D721Med (cell line): Measurements from ENCODE around the gene CNOT4.

Experiments
- DNase-seq: peaks from one replicate; pipeline ENCODE4 v3.0.0; 2011; ENCODE audit warnings: low spot score; ENCODE audit not compliant: insufficient read length
- FAIRE-seq: peaks from 2 replicates; lab custom pipeline; 2011; peaks lifted over from hg19 to GRCh38; lab: Jason Lieb, UNC
- TF ChIP-seq, protein P1 (sequence below): IDR thresholded peaks from 2 replicates; pipeline ENCODE4 v1.5.1; 2012; ENCODE audit warnings: mild to moderate bottlenecking, control low read depth; ENCODE audit not compliant: insufficient read depth; ENCODE audit errors: missing control alignments

Gene CNOT4

DNA sequence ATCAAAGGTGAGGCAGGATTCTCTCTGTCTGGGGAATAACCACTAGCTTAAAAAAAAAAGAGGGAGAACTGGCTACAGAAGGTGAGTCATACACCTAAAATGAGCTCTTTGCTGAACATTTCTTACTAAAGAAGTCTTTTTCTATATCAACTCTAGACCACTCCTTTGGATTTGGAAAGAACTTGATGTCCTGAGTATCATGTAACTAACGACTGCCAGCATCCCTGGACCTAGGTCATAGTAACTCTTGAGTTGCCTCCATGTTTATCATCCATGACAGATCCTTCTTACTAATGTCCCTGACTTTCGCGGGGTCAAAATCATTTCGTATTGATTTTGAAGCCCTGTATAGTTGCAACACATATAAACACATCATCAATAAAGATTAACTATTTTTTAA is 89.1 kb downstream of the CNOT4 start:
- no peak for FAIRE-seq
- DNase-seq: no peak
- TF ChIP-seq, protein P1, sequence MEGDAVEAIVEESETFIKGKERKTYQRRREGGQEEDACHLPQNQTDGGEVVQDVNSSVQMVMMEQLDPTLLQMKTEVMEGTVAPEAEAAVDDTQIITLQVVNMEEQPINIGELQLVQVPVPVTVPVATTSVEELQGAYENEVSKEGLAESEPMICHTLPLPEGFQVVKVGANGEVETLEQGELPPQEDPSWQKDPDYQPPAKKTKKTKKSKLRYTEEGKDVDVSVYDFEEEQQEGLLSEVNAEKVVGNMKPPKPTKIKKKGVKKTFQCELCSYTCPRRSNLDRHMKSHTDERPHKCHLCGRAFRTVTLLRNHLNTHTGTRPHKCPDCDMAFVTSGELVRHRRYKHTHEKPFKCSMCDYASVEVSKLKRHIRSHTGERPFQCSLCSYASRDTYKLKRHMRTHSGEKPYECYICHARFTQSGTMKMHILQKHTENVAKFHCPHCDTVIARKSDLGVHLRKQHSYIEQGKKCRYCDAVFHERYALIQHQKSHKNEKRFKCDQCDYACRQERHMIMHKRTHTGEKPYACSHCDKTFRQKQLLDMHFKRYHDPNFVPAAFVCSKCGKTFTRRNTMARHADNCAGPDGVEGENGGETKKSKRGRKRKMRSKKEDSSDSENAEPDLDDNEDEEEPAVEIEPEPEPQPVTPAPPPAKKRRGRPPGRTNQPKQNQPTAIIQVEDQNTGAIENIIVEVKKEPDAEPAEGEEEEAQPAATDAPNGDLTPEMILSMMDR: no peak

DNA sequence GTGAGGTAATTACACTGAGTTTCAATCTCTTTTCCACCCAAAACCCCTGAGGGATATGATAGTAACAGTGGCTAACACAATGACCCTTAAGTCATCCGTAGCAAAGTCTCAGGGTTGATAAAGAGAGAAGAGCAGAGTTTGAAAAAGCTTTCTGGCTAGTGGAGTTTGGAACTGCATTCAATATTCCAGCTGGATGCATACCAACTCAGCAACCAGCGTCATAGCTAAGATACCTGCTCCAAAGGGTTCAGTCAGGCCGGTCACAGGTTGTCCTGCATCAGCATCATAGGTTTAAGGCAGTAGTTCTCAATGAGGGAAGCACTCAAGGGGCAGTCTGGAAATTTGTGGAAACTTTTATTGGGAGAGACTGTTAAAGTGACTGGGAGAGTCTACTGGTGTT is 93.5 kb downstream of the CNOT4 start:
- FAIRE-seq (no peak), DNase-seq (no peak)
- TF ChIP-seq, protein P1: no peak

DNA sequence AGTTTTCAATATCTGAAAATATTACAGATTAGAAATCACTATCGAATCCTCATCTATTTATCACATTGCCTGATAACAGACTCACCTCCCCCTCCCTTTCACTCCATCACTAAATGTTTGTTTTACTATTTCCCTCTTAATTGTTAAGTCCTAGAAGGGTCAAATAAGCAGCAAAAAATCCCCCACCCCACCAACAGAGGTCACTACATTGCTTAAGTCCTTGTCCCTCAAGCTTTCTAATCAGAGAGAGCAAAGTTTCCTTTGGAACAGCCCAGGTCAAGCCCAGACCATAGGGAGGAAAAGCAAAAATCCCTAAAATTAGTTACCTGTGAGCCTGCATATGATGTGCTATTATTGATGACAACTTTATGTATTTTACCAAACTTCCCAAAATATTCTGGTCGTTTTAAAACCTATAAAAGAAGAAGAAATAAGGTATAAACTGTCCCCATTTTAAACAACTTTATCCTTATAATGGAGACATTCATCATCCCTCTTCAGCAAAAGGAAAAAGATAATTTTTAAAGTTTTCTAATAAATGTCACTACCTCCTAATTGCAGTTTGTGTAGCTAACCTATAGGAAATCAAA is 95.0 kb downstream of the CNOT4 start:
- TF ChIP-seq, protein P1: peak; percentile 33
- FAIRE-seq: no peak
- no peak for DNase-seq

DNA sequence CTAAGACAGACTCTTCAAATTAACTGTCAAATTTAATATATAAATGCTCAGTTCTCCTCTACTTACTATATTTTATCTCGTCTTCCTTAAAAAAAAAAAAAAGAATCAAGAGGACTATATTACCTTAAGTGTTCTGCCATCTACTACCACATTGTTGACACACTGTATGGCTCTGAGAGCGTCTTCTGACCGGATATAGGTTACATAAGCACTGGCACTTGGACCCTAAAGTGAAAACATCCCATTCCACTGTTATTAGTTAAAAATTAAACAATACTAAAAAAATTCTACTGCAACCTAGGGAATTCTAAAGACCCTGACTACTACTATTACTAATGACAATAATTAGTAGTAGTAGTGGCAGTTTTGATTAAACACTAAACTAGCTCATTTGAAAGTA is 95.7 kb downstream of the CNOT4 start:
- no peak for DNase-seq
- TF ChIP-seq, protein P1: no peak
- no peak for FAIRE-seq

DNA sequence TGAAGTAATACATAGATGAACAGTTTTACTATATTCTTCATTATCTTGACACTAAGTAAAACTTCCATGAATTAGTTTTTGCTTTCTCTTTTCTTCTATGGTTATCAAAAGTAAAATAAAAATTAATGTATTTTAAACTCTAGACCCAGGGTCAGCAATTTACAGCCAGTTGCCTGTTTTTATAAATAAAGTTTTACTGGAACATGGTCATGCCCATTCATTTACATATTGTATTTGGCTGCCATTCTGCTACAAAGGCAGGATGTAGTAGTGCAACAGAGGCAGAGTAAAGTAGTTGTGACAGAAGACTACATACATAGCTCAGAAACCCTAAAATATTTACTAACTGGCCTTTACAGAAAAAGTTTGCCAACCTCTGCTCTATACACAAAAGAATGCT is 98.8 kb downstream of the CNOT4 start:
- DNase-seq (no peak), FAIRE-seq (no peak)
- TF ChIP-seq, protein P1: no peak

DNA sequence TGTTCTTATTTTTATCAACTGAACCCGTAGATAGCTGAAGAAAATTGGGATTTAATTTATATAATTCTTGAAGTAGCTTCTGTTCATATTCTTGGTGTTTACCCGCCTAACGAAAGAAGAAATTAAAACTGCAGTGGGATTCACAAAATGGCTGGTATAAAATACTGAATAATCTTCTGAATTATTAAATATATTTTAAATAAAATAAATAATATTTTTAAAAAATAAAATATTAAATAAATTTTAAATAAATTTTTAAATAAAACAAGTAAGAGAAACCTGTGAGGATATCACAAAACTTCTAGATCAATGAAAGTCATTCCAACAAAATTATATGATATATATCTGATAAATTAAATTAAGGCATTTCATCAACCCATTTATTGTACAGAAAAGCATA is 99.4 kb downstream of the CNOT4 start:
- no peak for DNase-seq
- TF ChIP-seq, protein P1: no peak
- FAIRE-seq: no peak

DNA sequence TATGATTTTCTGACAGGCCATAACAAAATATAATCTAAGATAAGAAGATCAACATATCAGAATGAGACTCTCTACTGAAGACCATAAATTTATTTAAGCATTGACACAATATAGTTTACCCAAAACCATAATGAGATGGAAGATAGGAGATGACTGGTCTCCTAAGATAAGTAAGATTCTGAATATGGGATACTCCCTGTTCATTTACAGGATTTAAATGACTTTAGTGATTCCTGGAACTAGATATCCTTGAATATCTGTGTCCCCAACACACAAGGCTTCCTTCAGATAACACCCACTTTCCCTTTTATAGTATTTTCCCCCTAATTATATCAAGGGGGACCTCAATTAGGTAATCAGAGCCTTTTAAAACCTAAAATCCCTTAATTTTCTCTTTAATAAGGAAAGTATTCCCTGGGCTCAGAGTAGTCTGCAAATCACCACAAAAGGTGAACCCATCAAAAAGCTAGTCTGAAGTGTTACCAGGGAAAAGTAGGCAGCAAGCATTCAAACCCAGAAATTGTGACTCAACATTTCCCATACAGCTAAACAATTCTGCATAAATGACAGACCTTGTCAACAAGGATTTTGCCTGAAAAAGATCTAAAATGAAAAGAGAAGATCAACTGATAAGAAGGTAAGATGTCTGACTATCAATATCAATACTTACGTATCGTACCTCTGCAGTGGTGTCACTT is 99.9 kb downstream of the CNOT4 start:
- peak; percentile 16 for FAIRE-seq
- DNase-seq: no peak
- TF ChIP-seq, protein P1: no peak
